HL-60 (cell line): Measurements from ENCODE around the gene MBTPS2.

ENCODE experiments used
- CTCF ChIP-seq: IDR thresholded peaks from one replicate; pipeline ENCODE4 v1.5.1; 2011; ENCODE audit warnings: low read length, control low read depth, inconsistent platforms; ENCODE audit not compliant: insufficient read depth
- POLR2AphosphoS5 ChIP-seq: IDR thresholded peaks from 2 replicates; pipeline ENCODE4 v1.6.1; 2012; ENCODE audit warnings: low read depth
- SPI1 ChIP-seq: IDR thresholded peaks from 2 replicates; pipeline ENCODE4 v1.6.1; 2012; ENCODE audit warnings: low read depth, mild to moderate bottlenecking, borderline replicate concordance
- TF ChIP-seq, protein P1 (sequence below): IDR thresholded peaks from 2 replicates; pipeline ENCODE4 v1.6.1; 2012; ENCODE audit warnings: low read depth; ENCODE audit not compliant: insufficient replicate concordance

- no peak for TF ChIP-seq POLR2AphosphoS5
- no peak for TF ChIP-seq CTCF
- TF ChIP-seq SPI1, result no peak
- TF ChIP-seq, protein P1, sequence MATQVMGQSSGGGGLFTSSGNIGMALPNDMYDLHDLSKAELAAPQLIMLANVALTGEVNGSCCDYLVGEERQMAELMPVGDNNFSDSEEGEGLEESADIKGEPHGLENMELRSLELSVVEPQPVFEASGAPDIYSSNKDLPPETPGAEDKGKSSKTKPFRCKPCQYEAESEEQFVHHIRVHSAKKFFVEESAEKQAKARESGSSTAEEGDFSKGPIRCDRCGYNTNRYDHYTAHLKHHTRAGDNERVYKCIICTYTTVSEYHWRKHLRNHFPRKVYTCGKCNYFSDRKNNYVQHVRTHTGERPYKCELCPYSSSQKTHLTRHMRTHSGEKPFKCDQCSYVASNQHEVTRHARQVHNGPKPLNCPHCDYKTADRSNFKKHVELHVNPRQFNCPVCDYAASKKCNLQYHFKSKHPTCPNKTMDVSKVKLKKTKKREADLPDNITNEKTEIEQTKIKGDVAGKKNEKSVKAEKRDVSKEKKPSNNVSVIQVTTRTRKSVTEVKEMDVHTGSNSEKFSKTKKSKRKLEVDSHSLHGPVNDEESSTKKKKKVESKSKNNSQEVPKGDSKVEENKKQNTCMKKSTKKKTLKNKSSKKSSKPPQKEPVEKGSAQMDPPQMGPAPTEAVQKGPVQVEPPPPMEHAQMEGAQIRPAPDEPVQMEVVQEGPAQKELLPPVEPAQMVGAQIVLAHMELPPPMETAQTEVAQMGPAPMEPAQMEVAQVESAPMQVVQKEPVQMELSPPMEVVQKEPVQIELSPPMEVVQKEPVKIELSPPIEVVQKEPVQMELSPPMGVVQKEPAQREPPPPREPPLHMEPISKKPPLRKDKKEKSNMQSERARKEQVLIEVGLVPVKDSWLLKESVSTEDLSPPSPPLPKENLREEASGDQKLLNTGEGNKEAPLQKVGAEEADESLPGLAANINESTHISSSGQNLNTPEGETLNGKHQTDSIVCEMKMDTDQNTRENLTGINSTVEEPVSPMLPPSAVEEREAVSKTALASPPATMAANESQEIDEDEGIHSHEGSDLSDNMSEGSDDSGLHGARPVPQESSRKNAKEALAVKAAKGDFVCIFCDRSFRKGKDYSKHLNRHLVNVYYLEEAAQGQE, result no peak
Observed at GRCh38 chrX:21837056-21837455, 2.4 kb upstream of the MBTPS2 start.
